ENCODE measurements around the gene TNFSF13.
A peak's percentile ranks its signal among the peaks of the same experiment; 100 is the strongest.

TNFSF13 gene
- 5.7 to 44.7 (median 14.4) reads per million in 18 experiments for total RNA-seq

GRCh38 chr17:7558544-7559319 is at the start of gene TNFSF13:
TNFSF13 (plus strand) TSS chr17:7558750; CDS start chr17:7559040, 290 bp downstream.
- DNase-seq, result peak; percentile 52 to 75

DNA sequence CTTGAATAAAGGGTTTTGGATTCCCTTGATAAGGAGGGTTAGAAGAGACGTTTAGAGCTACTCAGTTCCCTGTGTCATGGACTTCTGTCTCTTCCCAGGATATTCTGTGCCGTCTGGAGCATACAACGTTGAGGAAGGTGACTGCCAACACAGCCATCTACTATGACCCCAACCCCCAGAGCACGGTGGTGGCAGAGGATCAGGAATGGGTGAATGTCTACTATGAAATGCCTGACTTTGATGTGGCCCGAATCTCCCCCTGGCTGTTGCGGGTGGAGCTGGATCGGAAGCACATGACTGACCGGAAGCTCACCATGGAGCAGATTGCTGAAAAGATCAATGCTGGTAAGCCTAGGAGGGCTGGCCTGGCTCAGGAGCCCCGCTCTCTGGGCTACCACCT is 49.7 kb upstream of the TNFSF13 start:
- no peak for DNase-seq

DNA sequence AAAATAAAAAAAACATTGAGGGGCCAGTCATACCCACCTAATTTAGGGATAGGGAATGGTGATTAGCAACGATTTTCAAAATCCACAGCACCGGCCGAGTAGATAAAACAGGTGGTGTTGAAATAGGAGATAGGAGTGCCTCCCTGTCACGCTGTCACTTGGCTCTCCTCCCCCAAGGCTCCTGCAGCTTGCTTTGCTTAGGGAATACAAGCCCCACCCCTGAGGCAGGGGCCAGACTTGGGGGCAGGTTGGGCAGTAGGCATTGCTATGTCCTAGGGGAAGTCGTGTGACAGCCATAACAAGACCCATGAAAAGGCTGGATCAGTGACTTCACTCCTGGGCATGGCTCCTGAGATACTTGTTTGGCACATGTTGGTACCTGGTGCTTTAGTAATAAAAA is 48.6 kb upstream of the TNFSF13 start:
- DNase-seq, result no peak

DNA sequence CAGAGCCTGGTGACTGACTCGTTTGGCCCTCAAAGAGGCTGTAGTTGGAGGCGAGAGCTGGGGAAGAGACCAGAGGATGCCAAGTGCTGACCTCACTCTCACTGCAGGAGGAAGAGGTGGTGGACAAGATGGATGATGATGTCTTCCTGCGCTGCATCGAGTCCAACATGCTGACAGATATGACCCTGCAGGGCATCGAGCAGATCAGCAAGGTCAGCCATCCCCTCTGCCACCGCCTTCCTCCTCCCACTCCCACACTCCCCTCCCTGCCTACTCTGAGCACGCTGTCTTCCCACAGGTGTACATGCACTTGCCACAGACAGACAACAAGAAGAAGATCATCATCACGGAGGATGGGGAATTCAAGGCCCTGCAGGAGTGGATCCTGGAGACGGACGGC is 47.4 kb upstream of the TNFSF13 start:
- DNase-seq, result no peak

- no peak for DNase-seq
These were observed 46.4 kb upstream of the TNFSF13 start for GRCh38 chr17:7512105-7512504.

GRCh38 chr17:7512824-7513540 is 45.6 kb upstream of the TNFSF13 start:
- DNase-seq, result peak in 1 of 2 donors; percentile 17

DNA sequence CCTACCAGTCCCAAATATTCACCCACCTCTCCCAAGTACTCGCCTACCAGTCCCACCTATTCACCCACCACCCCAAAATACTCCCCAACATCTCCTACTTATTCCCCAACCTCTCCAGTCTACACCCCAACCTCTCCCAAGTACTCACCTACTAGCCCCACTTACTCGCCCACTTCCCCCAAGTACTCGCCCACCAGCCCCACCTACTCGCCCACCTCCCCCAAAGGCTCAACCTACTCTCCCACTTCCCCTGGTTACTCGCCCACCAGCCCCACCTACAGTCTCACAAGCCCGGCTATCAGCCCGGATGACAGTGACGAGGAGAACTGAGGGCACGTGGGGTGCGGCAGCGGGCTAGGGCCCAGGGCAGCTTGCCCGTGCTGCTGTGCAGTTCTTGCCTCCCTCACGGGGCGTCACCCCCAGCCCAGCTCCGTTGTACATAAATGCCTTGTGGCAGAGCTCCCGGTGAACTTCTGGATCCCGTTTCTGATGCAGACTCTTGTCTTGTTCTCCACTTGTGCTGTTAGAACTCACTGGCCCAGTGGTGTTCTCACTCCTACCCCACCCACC is 44.6 kb upstream of the TNFSF13 start:
- DNase-seq, result peak in 1 of 2 donors; percentile 32

GRCh38 chr17:7515911-7516610 is 42.5 kb upstream of the TNFSF13 start:
- peak; percentile 83 to 90 for DNase-seq

GRCh38 chr17:7523033-7523432 is 35.5 kb upstream of the TNFSF13 start:
- peak; percentile 49 to 59 for DNase-seq

GRCh38 chr17:7528842-7529241 is 29.7 kb upstream of the TNFSF13 start:
- no peak for DNase-seq

GRCh38 chr17:7530023-7530900 is 28.3 kb upstream of the TNFSF13 start:
- DNase-seq, result peak; percentile 29 to 68

DNA sequence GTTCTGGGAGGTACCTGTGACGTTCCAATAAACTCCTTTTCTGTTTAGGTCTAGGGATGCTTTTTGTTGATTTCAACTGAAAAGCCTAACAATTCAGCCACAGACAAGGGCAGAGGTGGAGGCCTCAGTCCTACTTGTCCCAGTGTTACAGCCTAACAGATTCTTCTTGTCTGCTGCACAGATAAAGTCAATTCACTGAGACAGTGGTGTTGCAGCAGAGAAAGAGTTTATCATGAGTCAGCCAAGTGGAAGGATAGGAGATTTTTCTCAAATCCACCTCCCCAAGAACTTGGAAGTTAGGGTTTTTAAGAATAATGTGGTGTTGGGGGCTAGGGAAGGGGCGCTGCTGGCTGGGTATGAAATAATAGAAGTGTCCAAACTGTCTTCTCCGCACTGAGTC is 20.5 kb upstream of the TNFSF13 start:
- no peak for DNase-seq

- no peak for DNase-seq
These were observed 19.5 kb upstream of the TNFSF13 start for GRCh38 chr17:7538891-7539545.

GRCh38 chr17:7541074-7541621 is 17.4 kb upstream of the TNFSF13 start:
- no peak for DNase-seq

GRCh38 chr17:7544911-7545310 is 13.6 kb upstream of the TNFSF13 start:
- no peak for DNase-seq

- peak; percentile 54 to 68 for DNase-seq
These were observed 9.8 kb upstream of the TNFSF13 start, which contains the start of gene TNFSF12 for GRCh38 chr17:7548585-7549400. TNFSF12 (plus strand) TSS chr17:7549058; CDS start chr17:7549154, 96 bp downstream.

DNA sequence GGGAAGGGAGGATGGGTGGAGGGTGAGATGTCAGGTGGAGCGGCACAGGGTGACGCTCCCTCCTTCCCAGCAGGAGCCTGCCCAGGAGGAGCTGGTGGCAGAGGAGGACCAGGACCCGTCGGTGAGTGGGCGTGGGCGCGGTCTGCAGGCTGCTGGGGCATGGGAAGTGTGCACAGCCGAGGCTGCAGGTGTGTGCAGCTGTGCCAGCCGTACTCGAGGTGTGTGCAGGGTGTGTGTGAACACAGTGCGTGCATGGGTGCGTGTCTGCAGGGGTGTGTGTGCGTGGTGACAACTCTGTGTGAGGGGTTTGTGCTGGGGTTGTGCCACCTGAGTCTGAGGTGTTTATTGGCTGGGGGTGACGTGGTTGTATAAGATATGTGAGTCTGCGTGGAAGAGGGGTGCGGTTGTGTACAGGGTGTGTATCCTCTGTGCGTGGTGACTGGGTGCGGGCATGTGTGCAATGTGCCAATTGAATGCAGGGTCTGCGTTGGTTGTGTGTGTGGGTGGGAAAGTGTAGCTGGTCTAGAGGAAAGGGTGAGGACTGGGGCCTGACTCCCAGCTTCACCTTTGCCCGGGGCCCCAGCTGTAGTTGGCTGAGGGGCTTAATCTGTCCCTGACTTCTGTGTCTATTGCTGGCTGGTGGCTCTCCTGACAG is 9.0 kb upstream of the TNFSF13 start:
- peak in 1 of 2 donors; percentile 35 for DNase-seq

DNA sequence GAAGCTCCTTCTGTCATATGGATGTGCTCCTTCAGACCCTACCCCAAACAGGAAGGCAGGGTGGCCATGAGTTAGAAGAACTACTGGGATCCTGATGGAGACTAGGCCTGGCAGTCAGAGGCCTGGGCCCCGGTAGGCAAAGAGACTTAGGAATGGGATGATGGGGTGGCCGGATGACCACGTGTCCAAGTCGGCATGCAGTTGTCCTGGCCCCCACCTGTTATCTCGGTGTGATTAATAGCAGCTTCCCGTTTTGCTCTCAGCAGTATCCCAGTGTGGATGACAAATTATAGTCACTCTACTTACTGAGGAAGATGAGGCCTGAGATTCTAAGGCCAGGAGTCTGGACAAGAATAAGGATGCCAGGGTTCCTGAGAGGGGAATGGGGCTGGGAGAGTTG is 8.2 kb upstream of the TNFSF13 start:
- DNase-seq, result no peak

DNA sequence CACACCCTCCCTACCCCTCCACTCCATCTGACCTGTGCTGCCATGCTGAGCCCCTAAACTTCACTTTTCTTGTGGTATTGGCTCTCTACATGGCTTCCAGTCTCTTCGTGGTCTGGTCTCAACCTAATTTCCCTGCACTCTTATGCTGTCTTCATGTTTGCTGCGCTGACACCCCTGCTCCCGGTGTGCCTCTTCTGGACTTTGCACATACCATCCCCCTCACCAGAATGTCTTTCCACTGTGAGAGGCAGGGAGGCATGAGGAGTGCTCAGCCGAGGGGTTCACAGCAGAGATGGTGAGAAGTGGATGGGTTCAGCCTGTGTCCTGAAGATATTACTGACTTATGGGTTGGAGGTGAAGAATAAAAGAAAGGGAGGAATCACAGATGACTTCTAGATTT is 7.2 kb upstream of the TNFSF13 start:
- DNase-seq, result no peak

All from inflammatory macrophage (primary cell).